Breast epithelium (tissue), 4 donors: Measurements from ENCODE around the gene DPH6. TPM values are rescaled to one million over a fixed set of nuclear protein-coding genes. Genes with fewer than 3 reads are reported as not detected.
"Not testable (repeated sequence)": the region's sequence is repeated elsewhere in the genome, so short reads cannot be mapped to it uniquely, and the experiment has no call there.

Source experiments
- DNase-seq, 2 donors: peaks; one replicate each; pipeline ENCODE4 v3.0.0-alpha.2; 2019; ENCODE audit warnings: low spot score in 2 of 2
- H3K27ac ChIP-seq, 2 donors: fragments of 200-600 bp; sonication (generic) in 1 of 2; one replicate each; pipeline ENCODE4 v1.5.1; 2016 to 2019; ENCODE audit warnings: mild to moderate bottlenecking in 1 of 2
- H3K27me3 ChIP-seq, 2 donors: fragments of 200-600 bp; sonication (generic) in 1 of 2; one replicate each; pipeline versions ENCODE4 v1.5.1 to v1.6.0; 2017 to 2019; ENCODE audit warnings: control low read depth in 1 of 2, mild to moderate bottlenecking in 1 of 2
- H3K36me3 ChIP-seq: fragments of 200-600 bp; one replicate; pipeline ENCODE4 v1.5.1; 2019
- H3K4me1 ChIP-seq, 2 donors: fragments of 200-600 bp; sonication (generic); one replicate each; pipeline ENCODE4 v1.5.1; 2016 to 2019; ENCODE audit warnings: control low read depth in 1 of 2
- H3K4me3 ChIP-seq, 3 donors: fragments of 200-600 bp; sonication (generic); 1 replicate in 2 of 3; 2 replicates in 1 of 3; pipeline ENCODE4 v1.5.1; 2016 to 2019; ENCODE audit warnings: mild to moderate bottlenecking in 3 of 3, moderate library complexity in 2 of 3
- H3K9me3 ChIP-seq, 2 donors: fragments of 200-600 bp; sonication (generic) in 1 of 2; one replicate each; pipeline ENCODE4 v1.5.1; 2016 to 2019; ENCODE audit warnings: control low read depth in 1 of 2
- CTCF ChIP-seq, 3 donors: fragments of 450-650 bp; IDR thresholded peaks; one replicate each; pipeline ENCODE4 v1.5.1; 2016 to 2017; ENCODE audit warnings: antibody characterized with exemption in 3 of 3, mild to moderate bottlenecking in 3 of 3, moderate library complexity in 3 of 3
- POLR2A ChIP-seq: fragments of 450-650 bp; IDR thresholded peaks from one replicate; pipeline ENCODE4 v1.6.1; 2016; ENCODE audit warnings: antibody characterized with exemption, mild to moderate bottlenecking, moderate library complexity
- POLR2AphosphoS5 ChIP-seq, 3 donors: sonication (generic); formaldehyde crosslinking; IDR thresholded peaks; one replicate each; pipeline ENCODE4 v1.6.1; 2017; ENCODE audit warnings: antibody characterized with exemption in 3 of 3
- intact Hi-C: fragments of 100-400 bp; cut with DNase I; formaldehyde crosslinking; loops from one replicate; pipeline ENCODE4 v1.15.1; 2023; ENCODE audit warnings: low total_unique reads
- total RNA-seq, 3 donors: library from RNA; depleted of rRNA; stranded (reverse); fragments of >200 nt; gene quantifications; one replicate each; pipeline ENCODE4 v1.1.0, GENCODE V29; 2016

The DPH6 gene
- total RNA-seq, 3 donors from 2014 or later: 18.0 to 25.2 (median 20.8) TPM

- Histone ChIP-seq H3K9me3 (peaks cover 0 to 5% of the 10 kb centered on the region in 2 donors), H3K36me3 (no peaks in the 10 kb centered on the region), H3K4me1 (no peaks in the 10 kb centered on the region), H3K27ac (no peak overlapping the region), H3K4me3 (no peak overlapping the region), H3K27me3 (no peaks in the 10 kb centered on the region)
- no peak for DNase-seq
- intact Hi-C loops: no loop called here
- no peak for TF ChIP-seq POLR2AphosphoS5 (IDR thresholded peaks at IDR 0.05)
- no peak for TF ChIP-seq CTCF (IDR thresholded peaks at IDR 0.05)
- TF ChIP-seq POLR2A: no peak
These were observed 103.2 kb downstream of the DPH6 start for GRCh38 chr15:35442742-35443141.

GRCh38 chr15:35441279-35441678 lies 104.7 kb downstream of the DPH6 start:
- DNase-seq, H3K36me3 ChIP-seq, H3K4me3 ChIP-seq, H3K27ac ChIP-seq, H3K27me3 ChIP-seq, H3K9me3 ChIP-seq, H3K4me1 ChIP-seq, intact Hi-C loops: not testable (repeated sequence)

- intact Hi-C loops: no loop called here
- no peaks in the 10 kb centered on the region for H3K27me3 ChIP-seq
- no peaks in the 10 kb centered on the region for H3K4me1 ChIP-seq
- peaks cover 0 to 10% of the 10 kb centered on the region in 2 donors for H3K9me3 ChIP-seq
- H3K36me3 ChIP-seq: no peaks in the 10 kb centered on the region
- no peak overlapping the region for H3K27ac ChIP-seq
- TF ChIP-seq POLR2A: no peak
- no peak for TF ChIP-seq POLR2AphosphoS5 (IDR thresholded peaks at IDR 0.05)
- TF ChIP-seq CTCF (IDR thresholded peaks at IDR 0.05): no peak
- DNase-seq: no peak
- no peak overlapping the region for H3K4me3 ChIP-seq
These were observed 105.7 kb downstream of the DPH6 start for GRCh38 chr15:35440265-35440664.

GRCh38 chr15:35439291-35439690 lies 106.7 kb downstream of the DPH6 start:
- Histone ChIP-seq H3K4me1 (no peaks in the 10 kb centered on the region), H3K36me3 (no peaks in the 10 kb centered on the region), H3K9me3 (peaks cover 0 to 10% of the 10 kb centered on the region in 2 donors), H3K27ac (no peak overlapping the region), H3K4me3 (no peak overlapping the region), H3K27me3 (no peaks in the 10 kb centered on the region)
- intact Hi-C loops: no loop called here
- no peak for DNase-seq
- TF ChIP-seq POLR2AphosphoS5 (IDR thresholded peaks at IDR 0.05): no peak
- TF ChIP-seq POLR2A: no peak
- no peak for TF ChIP-seq CTCF (IDR thresholded peaks at IDR 0.05)

- Histone ChIP-seq H3K27me3 (no peaks in the 10 kb centered on the region), H3K36me3 (no peaks in the 10 kb centered on the region), H3K9me3 (peaks cover 0 to 10% of the 10 kb centered on the region in 2 donors), H3K4me1 (no peaks in the 10 kb centered on the region), H3K4me3 (no peak overlapping the region), H3K27ac (no peak overlapping the region)
- intact Hi-C loops: no loop called here
- DNase-seq: no peak
- TF ChIP-seq CTCF (IDR thresholded peaks at IDR 0.05) (no peak), POLR2A (no peak), POLR2AphosphoS5 (IDR thresholded peaks at IDR 0.05) (no peak)
These were observed 108.8 kb downstream of the DPH6 start for GRCh38 chr15:35437157-35437556.

- H3K4me1 ChIP-seq: no peaks in the 10 kb centered on the region
- H3K27me3 ChIP-seq: no peaks in the 10 kb centered on the region
- no peak overlapping the region for H3K27ac ChIP-seq
- DNase-seq: no peak
- intact Hi-C loops: no loop called here
- H3K9me3 ChIP-seq: peaks cover 0 to 9% of the 10 kb centered on the region in 2 donors
- H3K36me3 ChIP-seq: no peaks in the 10 kb centered on the region
- H3K4me3 ChIP-seq: no peak overlapping the region
- TF ChIP-seq POLR2AphosphoS5 (IDR thresholded peaks at IDR 0.05): no peak
- no peak for TF ChIP-seq POLR2A
- TF ChIP-seq CTCF (IDR thresholded peaks at IDR 0.05): no peak
These were observed 109.5 kb downstream of the DPH6 start for GRCh38 chr15:35436422-35436821.
